Astrocyte of the cerebellum (primary cell): ENCODE measurements around the gene SHISA5.
A peak's percentile ranks its signal among the peaks of the same experiment; 100 is the strongest.

Experiments
- DNase-seq: peaks from one replicate; pipeline ENCODE4 v3.0.0-alpha.2; 2011; ENCODE audit warnings: low read depth
- H3K4me3 ChIP-seq: 2 replicates; pipeline ENCODE4 v1.5.1; 2011; ENCODE audit warnings: mild to moderate bottlenecking, low read depth, low read length, moderate library complexity
- CTCF ChIP-seq: IDR thresholded peaks from 2 replicates; pipeline ENCODE4 v1.5.1; 2012; ENCODE audit warnings: low read length, low read depth, moderate library complexity, mild to moderate bottlenecking; ENCODE audit errors: missing control alignments
- in situ Hi-C: cut with HindIII; loops from 2 replicates; pipeline ENCODE4 v1.10.0; 2017; ENCODE audit warnings: low sequenced_read_pairs

SHISA5 gene

GRCh38 chr3:48437812-48438211 is 66.2 kb downstream of the SHISA5 start:
- H3K4me3 ChIP-seq = no peak overlapping the region

GRCh38 chr3:48436855-48437254 is 67.1 kb downstream of the SHISA5 start:
- no peak for DNase-seq
- no peak for TF ChIP-seq CTCF
- in situ Hi-C loops = loop anchor here (5.0 to 25.0 kb wide), 2 partner anchors 40 to 175 kb away; no protein-coding TSS in a partner anchor
- no peak overlapping the region for H3K4me3 ChIP-seq

More at GRCh38 chr3:48437812-48438211, 66.2 kb downstream of the SHISA5 start:
- DNase-seq = no peak
- in situ Hi-C loops = loop anchor here (5.0 to 25.0 kb wide), 2 partner anchors 41 to 176 kb away; no protein-coding TSS in a partner anchor
- TF ChIP-seq CTCF = no peak

- H3K4me3 ChIP-seq = no peak overlapping the region
- no peak for DNase-seq
- no peak for TF ChIP-seq CTCF
- in situ Hi-C loops = loop anchor here (5.0 to 25.0 kb wide), 2 partner anchors 39 to 174 kb away; no protein-coding TSS in a partner anchor
Measured at GRCh38 chr3:48436477-48436787, 67.5 kb downstream of the SHISA5 start.

GRCh38 chr3:48435774-48436476 is 68.0 kb downstream of the SHISA5 start:
- in situ Hi-C loops = loop anchor here (5.0 to 25.0 kb wide), 2 partner anchors 39 to 174 kb away; no protein-coding TSS in a partner anchor
- DNase-seq = peak; percentile 73
- no peak overlapping the region for H3K4me3 ChIP-seq
- peak; percentile 100 for TF ChIP-seq CTCF

GRCh38 chr3:48435223-48435595 is 68.8 kb downstream of the SHISA5 start:
- in situ Hi-C loops = loop anchor here (5.0 to 25.0 kb wide), 2 partner anchors 38 to 173 kb away; no protein-coding TSS in a partner anchor
- TF ChIP-seq CTCF = no peak
- no peak for DNase-seq
- no peak overlapping the region for H3K4me3 ChIP-seq

GRCh38 chr3:48434591-48435222 is 69.3 kb downstream of the SHISA5 start:
- no peak for TF ChIP-seq CTCF
- H3K4me3 ChIP-seq = no peak overlapping the region
- in situ Hi-C loops = loop anchor here (5.0 to 25.0 kb wide), 2 partner anchors 37 to 172 kb away; no protein-coding TSS in a partner anchor
- DNase-seq = no peak
